BJ (cell line): Measurements from ENCODE around the gene ACOD1. TPM values are rescaled to one million over a fixed set of nuclear protein-coding genes. Genes with fewer than 3 reads are reported as not detected.
"Not testable (repeated sequence)": the region's sequence is repeated elsewhere in the genome, so short reads cannot be mapped to it uniquely, and the experiment has no call there.

Source experiments
- CTCF ChIA-PET: fragments of 350-600 bp; formaldehyde crosslinking; extraction: SDS; loops from one replicate; lab custom pipeline; 2021; ENCODE audit warnings: antibody characterized with exemption, inconsistent platforms; lab: Yijun Ruan, JAX
- POLR2A ChIA-PET: fragments of 300-600 bp; sonication (Branson Sonifier 250); formaldehyde crosslinking; extraction: SDS; loops from one replicate; lab custom pipeline; 2021; ENCODE audit warnings: antibody characterized with exemption; lab: Charles Lee
- DNase-seq: peaks from one replicate; pipeline ENCODE4 v3.0.0-alpha.2; 2011; ENCODE audit warnings: low read depth
- H3K27me3 ChIP-seq: 2 replicates; pipeline ENCODE4 v1.6.0; 2011; ENCODE audit warnings: low read length; ENCODE audit not compliant: control insufficient read depth, insufficient read depth
- H3K36me3 ChIP-seq: 2 replicates; pipeline ENCODE4 v1.5.1; 2011; ENCODE audit warnings: low read length; ENCODE audit not compliant: control insufficient read depth, insufficient read depth
- H3K4me3 ChIP-seq: 2 replicates; pipeline ENCODE4 v1.5.1; 2011; ENCODE audit warnings: low read depth, mild to moderate bottlenecking, control low read depth, low read length
- CTCF ChIP-seq: IDR thresholded peaks from 2 replicates; pipeline ENCODE4 v1.5.1; 2011; ENCODE audit warnings: low read depth, mild to moderate bottlenecking, control low read depth, inconsistent platforms, low read length, moderate library complexity; ENCODE audit not compliant: insufficient read depth
- polyA plus RNA-seq: library from polyadenylated mRNA; depleted of rRNA; stranded (reverse); fragments of >200 nt; gene quantifications from 2 replicates; pipeline ENCODE4 v1.2.3, GENCODE V29; 2011

The ACOD1 gene
- polyA plus RNA-seq, 1 experiment = not detected

- Histone ChIP-seq H3K4me3 (no peak overlapping the region), H3K27me3 (peaks cover 3% of the 10 kb centered on the region; the same call in 1 of the 2 replicates), H3K36me3 (no peaks in the 10 kb centered on the region)
- no peak for DNase-seq
- POLR2A ChIA-PET = no interaction called here
- no peak for TF ChIP-seq CTCF
- CTCF ChIA-PET = interaction anchor here (1.0 to 1.5 kb wide), 2 partner anchors 17 to 25 kb away, joined by 3 to 5 read pairs; no protein-coding TSS in a partner anchor
Observed at GRCh38 chr13:76955193-76955592, 6.9 kb downstream of the ACOD1 start.

DNA sequence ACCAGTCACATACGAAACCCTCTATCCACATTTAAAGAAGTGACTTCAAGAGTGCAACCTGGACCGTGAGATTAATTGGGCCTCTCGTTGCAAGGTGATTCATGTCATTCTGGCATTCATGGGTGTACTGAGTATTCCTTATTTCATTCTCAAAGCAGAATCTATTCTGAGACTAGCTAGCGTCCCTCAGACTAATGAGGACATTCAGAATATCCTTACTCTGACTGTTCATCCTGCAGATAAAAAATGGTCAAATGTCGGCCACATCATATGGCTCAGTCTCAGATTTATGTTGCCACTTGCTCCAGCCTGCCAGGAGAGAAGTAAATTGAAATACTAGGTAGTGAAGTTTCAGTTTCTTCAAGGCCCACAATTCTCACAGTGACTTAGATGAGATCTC is 7.3 kb downstream of the ACOD1 start:
- Histone ChIP-seq H3K36me3 (no peaks in the 10 kb centered on the region), H3K4me3 (no peak overlapping the region), H3K27me3 (peaks cover under 1% of the 10 kb centered on the region; the same call in 1 of the 2 replicates)
- TF ChIP-seq CTCF = no peak
- CTCF ChIA-PET = interaction anchor here (0.7 to 1.0 kb wide), 2 partner anchors 17 to 21 kb away, joined by 3 to 4 read pairs; no protein-coding TSS in a partner anchor
- POLR2A ChIA-PET = no interaction called here
- DNase-seq = no peak

DNA sequence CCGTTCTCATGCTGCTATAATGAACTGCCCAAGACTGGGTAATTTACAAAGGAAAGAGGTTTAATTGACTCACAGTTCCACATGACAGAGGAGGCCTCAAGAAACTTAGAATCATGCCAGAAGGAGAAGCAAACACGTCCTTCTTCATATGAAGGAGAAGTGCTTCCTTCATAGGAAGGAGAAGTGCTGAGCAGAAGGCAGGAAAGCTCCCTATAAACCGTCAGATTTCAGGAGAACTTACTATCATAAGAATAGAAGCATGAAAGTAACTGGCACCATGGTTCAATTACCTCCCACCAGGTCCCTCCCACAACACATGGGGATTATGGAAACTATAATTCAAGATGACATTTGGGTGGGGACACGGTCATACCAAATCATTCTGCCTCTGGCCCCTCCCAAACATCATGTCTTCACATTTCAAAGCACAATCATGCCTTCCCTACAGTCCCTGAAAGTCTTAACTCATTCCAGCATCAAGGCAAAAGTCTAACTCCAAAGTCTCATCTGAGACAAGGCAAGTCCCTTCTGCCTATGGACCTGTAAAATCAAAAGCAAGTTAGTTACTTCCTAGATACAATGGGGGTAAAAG is 10.6 kb downstream of the ACOD1 start:
- TF ChIP-seq CTCF = no peak
- POLR2A ChIA-PET = no interaction called here
- no peaks in the 10 kb centered on the region for H3K36me3 ChIP-seq
- H3K27me3 ChIP-seq = no peaks in the 10 kb centered on the region
- CTCF ChIA-PET = no interaction called here
- no peak overlapping the region for H3K4me3 ChIP-seq
- DNase-seq = no peak

- H3K27me3 ChIP-seq, POLR2A ChIA-PET, DNase-seq, H3K36me3 ChIP-seq, CTCF ChIA-PET, H3K4me3 ChIP-seq: not testable (repeated sequence)
Observed at GRCh38 chr13:76959734-76960133, 11.4 kb downstream of the ACOD1 start.

- no peak for TF ChIP-seq CTCF
- ChIA-PET POLR2A (no interaction called here), CTCF (interaction anchor here (1.7 to 3.0 kb wide), 2 partner anchors 11 to 15 kb away, joined by 5 to 13 read pairs; no protein-coding TSS in a partner anchor)
Observed at GRCh38 chr13:76965759-76966421, 17.6 kb downstream of the ACOD1 start.

More at GRCh38 chr13:76965759-76966421, 17.6 kb downstream of the ACOD1 start:
- H3K27me3 ChIP-seq = peaks cover 2% of the 10 kb centered on the region; the same call in 1 of the 2 replicates
- peak; percentile 44 for DNase-seq
- H3K4me3 ChIP-seq = no peak overlapping the region
- H3K36me3 ChIP-seq = no peaks in the 10 kb centered on the region
